ENCODE data around the gene CTNNA2.

DNA sequence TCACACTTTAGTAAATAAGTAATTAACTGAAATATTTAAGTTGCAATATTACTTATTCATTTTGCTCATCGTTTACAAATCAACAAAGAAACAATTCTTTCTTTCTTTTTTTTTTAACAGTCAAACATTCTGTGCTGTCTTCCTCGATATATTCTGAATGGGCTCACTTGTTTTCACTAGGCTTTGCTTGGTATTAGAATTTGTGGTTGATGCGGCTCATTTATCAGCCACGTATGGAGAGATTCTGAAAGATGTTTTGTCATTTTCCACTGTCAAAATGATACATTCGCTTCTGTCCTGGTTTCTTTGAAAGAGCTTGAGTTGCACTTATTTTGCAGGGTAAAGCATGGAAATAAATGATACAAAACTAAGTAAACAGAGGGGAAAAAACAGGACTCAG, 468.0 kb downstream of the CTNNA2 start:
- TF ChIP-seq, protein P1, sequence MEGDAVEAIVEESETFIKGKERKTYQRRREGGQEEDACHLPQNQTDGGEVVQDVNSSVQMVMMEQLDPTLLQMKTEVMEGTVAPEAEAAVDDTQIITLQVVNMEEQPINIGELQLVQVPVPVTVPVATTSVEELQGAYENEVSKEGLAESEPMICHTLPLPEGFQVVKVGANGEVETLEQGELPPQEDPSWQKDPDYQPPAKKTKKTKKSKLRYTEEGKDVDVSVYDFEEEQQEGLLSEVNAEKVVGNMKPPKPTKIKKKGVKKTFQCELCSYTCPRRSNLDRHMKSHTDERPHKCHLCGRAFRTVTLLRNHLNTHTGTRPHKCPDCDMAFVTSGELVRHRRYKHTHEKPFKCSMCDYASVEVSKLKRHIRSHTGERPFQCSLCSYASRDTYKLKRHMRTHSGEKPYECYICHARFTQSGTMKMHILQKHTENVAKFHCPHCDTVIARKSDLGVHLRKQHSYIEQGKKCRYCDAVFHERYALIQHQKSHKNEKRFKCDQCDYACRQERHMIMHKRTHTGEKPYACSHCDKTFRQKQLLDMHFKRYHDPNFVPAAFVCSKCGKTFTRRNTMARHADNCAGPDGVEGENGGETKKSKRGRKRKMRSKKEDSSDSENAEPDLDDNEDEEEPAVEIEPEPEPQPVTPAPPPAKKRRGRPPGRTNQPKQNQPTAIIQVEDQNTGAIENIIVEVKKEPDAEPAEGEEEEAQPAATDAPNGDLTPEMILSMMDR (IDR thresholded peaks at IDR 0.05), result no peak
- TF ChIP-seq POLR2A (IDR thresholded peaks at IDR 0.05), result no peak
